OCI-LY1 (cell line): Measurements from ENCODE around the gene PTGFRN.

Source experiments
- H2AFZ ChIP-seq: fragments of 200-600 bp; sonication (generic), shearing (Covaris generic); 2 replicates; pipeline ENCODE4 v1.6.0; 2014; ENCODE audit warnings: antibody characterized with exemption, mild to moderate bottlenecking, low read length
- H3F3A ChIP-seq: fragments of 200-600 bp; sonication (generic), shearing (Covaris generic); 2 replicates; pipeline ENCODE4 v1.6.0; 2014; ENCODE audit warnings: mild to moderate bottlenecking, antibody characterized with exemption, low read length, moderate library complexity; ENCODE audit not compliant: insufficient read depth
- H3K27ac ChIP-seq: fragments of 200-600 bp; sonication (generic); 2 replicates; pipeline ENCODE4 v1.5.1; 2014; ENCODE audit warnings: low read length, mixed run types, mild to moderate bottlenecking, low read depth; ENCODE audit not compliant: poor library complexity, severe bottlenecking
- H3K27me3 ChIP-seq: fragments of 200-600 bp; sonication (generic); 2 replicates; pipeline ENCODE4 v1.6.0; 2014; ENCODE audit warnings: antibody characterized with exemption, mild to moderate bottlenecking, low read length, moderate library complexity; ENCODE audit not compliant: insufficient read depth
- H3K36me3 ChIP-seq: fragments of 200-600 bp; sonication (generic); 2 replicates; pipeline ENCODE4 v1.6.1; 2014; ENCODE audit warnings: mild to moderate bottlenecking, antibody characterized with exemption, low read length, moderate library complexity, mixed read lengths; ENCODE audit not compliant: insufficient read depth
- H3K4me1 ChIP-seq: fragments of 200-600 bp; sonication (generic); 2 replicates; pipeline ENCODE4 v1.5.1; 2014; ENCODE audit warnings: mild to moderate bottlenecking, low read length, moderate library complexity; ENCODE audit not compliant: insufficient read depth, severe bottlenecking
- H3K4me2 ChIP-seq: fragments of 200-600 bp; sonication (generic), shearing (Covaris generic); 2 replicates; pipeline ENCODE4 v1.6.1; 2014; ENCODE audit warnings: low read length
- H3K4me3 ChIP-seq: fragments of 200-600 bp; sonication (generic); 2 replicates; pipeline ENCODE4 v1.5.1; 2014; ENCODE audit warnings: low read length, low read depth, mild to moderate bottlenecking, mixed read lengths; ENCODE audit not compliant: poor library complexity, severe bottlenecking
- H3K79me2 ChIP-seq: fragments of 200-600 bp; shearing (Covaris generic); 2 replicates; pipeline ENCODE4 v1.6.1; 2016; ENCODE audit warnings: mixed run types, low read length, mixed read lengths; ENCODE audit not compliant: insufficient read depth
- H3K9ac ChIP-seq: fragments of 200-600 bp; sonication (generic), shearing (Covaris generic); 2 replicates; pipeline ENCODE4 v1.6.1; 2014; ENCODE audit warnings: mild to moderate bottlenecking, low read length, mixed read lengths
- H3K9me2 ChIP-seq: fragments of 200-600 bp; sonication (generic), shearing (Covaris generic); 2 replicates; pipeline ENCODE4 v1.6.1; 2014; ENCODE audit warnings: low read depth, mild to moderate bottlenecking, low read length, mixed read lengths
- H3K9me3 ChIP-seq: fragments of 200-600 bp; shearing (Covaris generic); 2 replicates; pipeline ENCODE4 v1.6.1; 2014; ENCODE audit warnings: low read length, mixed read lengths
- H4K20me1 ChIP-seq: fragments of 200-600 bp; sonication (generic), shearing (Covaris generic); 2 replicates; pipeline ENCODE4 v1.6.0; 2016; ENCODE audit warnings: mild to moderate bottlenecking, low read length; ENCODE audit not compliant: insufficient read depth
- CTCF ChIP-seq: fragments of 200-600 bp; sonication (generic), shearing (Covaris generic); IDR thresholded peaks from 2 replicates; pipeline ENCODE4 v1.5.1; 2017; ENCODE audit warnings: mild to moderate bottlenecking, antibody characterized with exemption, low read length, moderate library complexity, mixed read lengths
- EZH2 ChIP-seq: fragments of 200-600 bp; sonication (generic), shearing (Covaris generic); IDR thresholded peaks from 2 replicates; pipeline ENCODE4 v1.8.0; 2017; ENCODE audit warnings: borderline replicate concordance, mixed run types, mild to moderate bottlenecking, antibody characterized with exemption, low read length, moderate library complexity, mixed read lengths

The PTGFRN gene

GRCh38 chr1:116900471-116901365 is 9.0 kb upstream of the PTGFRN start:
- no peaks in the 10 kb centered on the region for H3K9me2 ChIP-seq

GRCh38 chr1:116902027-116902426 is 7.7 kb upstream of the PTGFRN start:
- H3K79me2 ChIP-seq: no peaks in the 10 kb centered on the region
- H3K9me2 ChIP-seq: no peaks in the 10 kb centered on the region
- no peak overlapping the region for H3K27ac ChIP-seq
- no peaks in the 10 kb centered on the region for H3K9me3 ChIP-seq
- no peaks in the 10 kb centered on the region for H4K20me1 ChIP-seq
- H3F3A ChIP-seq: no peaks in the 10 kb centered on the region
- no peaks in the 10 kb centered on the region for H3K36me3 ChIP-seq
- no peak overlapping the region for H2AFZ ChIP-seq
- H3K4me3 ChIP-seq: no peak overlapping the region
- TF ChIP-seq EZH2 (no peak), CTCF (no peak)
- H3K4me1 ChIP-seq: no peaks in the 10 kb centered on the region
- H3K4me2 ChIP-seq: no peak overlapping the region
- no peak overlapping the region for H3K9ac ChIP-seq
- no peaks in the 10 kb centered on the region for H3K27me3 ChIP-seq

More at GRCh38 chr1:116900471-116901365, 9.0 kb upstream of the PTGFRN start:
- Histone ChIP-seq H3K79me2 (no peaks in the 10 kb centered on the region), H2AFZ (no peak overlapping the region), H3K9ac (no peak overlapping the region), H3K36me3 (no peaks in the 10 kb centered on the region), H3K4me1 (no peaks in the 10 kb centered on the region), H4K20me1 (no peaks in the 10 kb centered on the region), H3K27me3 (no peaks in the 10 kb centered on the region), H3K9me3 (no peaks in the 10 kb centered on the region), H3K4me2 (no peak overlapping the region), H3F3A (no peaks in the 10 kb centered on the region), H3K27ac (no peak overlapping the region), H3K4me3 (no peak overlapping the region)
- TF ChIP-seq CTCF: no peak
- TF ChIP-seq EZH2: no peak

GRCh38 chr1:116902723-116903383 is 6.9 kb upstream of the PTGFRN start:
- Histone ChIP-seq H3K4me3 (no peak overlapping the region), H3K4me2 (no peak overlapping the region), H3K79me2 (no peaks in the 10 kb centered on the region), H3K4me1 (no peaks in the 10 kb centered on the region), H3K27me3 (no peaks in the 10 kb centered on the region), H3K9me3 (no peaks in the 10 kb centered on the region), H2AFZ (no peak overlapping the region), H3K36me3 (no peaks in the 10 kb centered on the region), H3F3A (no peaks in the 10 kb centered on the region), H3K9me2 (no peaks in the 10 kb centered on the region), H4K20me1 (no peaks in the 10 kb centered on the region), H3K27ac (no peak overlapping the region), H3K9ac (no peak overlapping the region)
- TF ChIP-seq CTCF: no peak
- no peak for TF ChIP-seq EZH2
